SK-N-SH treated with all-trans-retinoic acid at 6 μM for 48 hours (cell line): ENCODE data around the gene DARS2.
"Not testable (repeated sequence)": the region's sequence is repeated elsewhere in the genome, so short reads cannot be mapped to it uniquely, and the experiment has no call there.

Experiments used
- ATAC-seq: fragments of 200-7000 bp; cut with Tn5 transposase; 3 replicates; pipeline ENCODE4 v1.9.1; 2020; ENCODE audit warnings: mild to moderate bottlenecking, moderate library complexity
- ARNTL ChIP-seq: fragments of 450-650 bp; formaldehyde crosslinking; IDR thresholded peaks from 2 replicates; pipeline ENCODE4 v1.5.0; 2020; ENCODE audit warnings: low read depth, mild to moderate bottlenecking, moderate library complexity, borderline replicate concordance
- BACH2 ChIP-seq: fragments of 250-450 bp; sonication (Bioruptor Pico); IDR thresholded peaks from 2 replicates; pipeline ENCODE4 v1.9.0; 2021; ENCODE audit warnings: mild to moderate bottlenecking, borderline replicate concordance
- CREB5 ChIP-seq: fragments of 250-450 bp; sonication (Bioruptor Pico); IDR thresholded peaks from 2 replicates; pipeline ENCODE4 v1.5.1; 2020; ENCODE audit warnings: low read depth, mild to moderate bottlenecking, moderate library complexity
- CSRNP3 ChIP-seq: fragments of 250-450 bp; sonication (Bioruptor Pico); IDR thresholded peaks from 2 replicates; pipeline ENCODE4 v1.5.1; 2021; ENCODE audit warnings: mild to moderate bottlenecking, moderate library complexity
- ESRRG ChIP-seq: fragments of 250-450 bp; sonication (Bioruptor Pico); IDR thresholded peaks from 2 replicates; pipeline ENCODE4 v1.6.1; 2021; ENCODE audit warnings: mild to moderate bottlenecking
- GLIS3 ChIP-seq: fragments of 250-450 bp; sonication (Bioruptor Pico); IDR thresholded peaks from 2 replicates; pipeline ENCODE4 v1.5.0; 2020; ENCODE audit warnings: mild to moderate bottlenecking, moderate library complexity
- ISL1 ChIP-seq: fragments of 250-450 bp; sonication (Bioruptor Pico); IDR thresholded peaks from 2 replicates; pipeline ENCODE4 v2.1.2; 2022; ENCODE audit warnings: mild to moderate bottlenecking, moderate library complexity
- OSR1 ChIP-seq: fragments of 250-450 bp; sonication (Bioruptor Pico); IDR thresholded peaks from 2 replicates; pipeline ENCODE4 v1.8.0; 2022; ENCODE audit warnings: moderate library complexity, mild to moderate bottlenecking, inconsistent platforms
- PPARA ChIP-seq: fragments of 250-450 bp; sonication (Bioruptor Pico); IDR thresholded peaks from 2 replicates; pipeline ENCODE4 v1.5.0; 2020; ENCODE audit warnings: mild to moderate bottlenecking, borderline replicate concordance
- RARB ChIP-seq: fragments of 250-450 bp; sonication (Bioruptor Pico); IDR thresholded peaks from 2 replicates; pipeline ENCODE4 v1.8.0; 2021; ENCODE audit warnings: mild to moderate bottlenecking, moderate library complexity
- SNAI2 ChIP-seq: fragments of 250-450 bp; sonication (Bioruptor Pico); IDR thresholded peaks from 2 replicates; pipeline ENCODE4 v1.5.0; 2020; ENCODE audit warnings: mild to moderate bottlenecking, moderate library complexity
- TCF4 ChIP-seq: fragments of 250-450 bp; sonication (Bioruptor Pico); IDR thresholded peaks from 2 replicates; pipeline ENCODE4 v1.8.0; 2021; ENCODE audit warnings: mild to moderate bottlenecking, moderate library complexity, borderline replicate concordance
- TOX ChIP-seq: fragments of 250-450 bp; sonication (Bioruptor Pico); IDR thresholded peaks from 2 replicates; pipeline ENCODE4 v1.8.0; 2021; ENCODE audit warnings: mild to moderate bottlenecking, moderate library complexity, borderline replicate concordance
- TSHZ2 ChIP-seq: fragments of 250-450 bp; sonication (Bioruptor Pico); IDR thresholded peaks from 2 replicates; pipeline ENCODE4 v1.5.0; 2020; ENCODE audit warnings: mild to moderate bottlenecking, moderate library complexity
- ZC3H10 ChIP-seq: fragments of 250-450 bp; sonication (Bioruptor Pico); IDR thresholded peaks from 2 replicates; pipeline ENCODE4 v1.5.1; 2021; ENCODE audit warnings: mild to moderate bottlenecking, moderate library complexity
- ZFP3 ChIP-seq: fragments of 250-450 bp; sonication (Bioruptor Pico); IDR thresholded peaks from 2 replicates; pipeline ENCODE4 v1.5.0; 2020; ENCODE audit warnings: mild to moderate bottlenecking, moderate library complexity
- ZFP30 ChIP-seq: fragments of 450-650 bp; formaldehyde crosslinking; IDR thresholded peaks from 2 replicates; pipeline ENCODE4 v1.5.0; 2022; ENCODE audit warnings: mild to moderate bottlenecking, moderate library complexity
- ZNF565 ChIP-seq: fragments of 450-650 bp; formaldehyde crosslinking; conservative IDR thresholded peaks from 2 replicates; pipeline ENCODE4 v1.5.0; 2020; ENCODE audit warnings: low read depth, mild to moderate bottlenecking, moderate library complexity
- ZNF70 ChIP-seq: fragments of 450-650 bp; formaldehyde crosslinking; IDR thresholded peaks from 2 replicates; pipeline ENCODE4 v1.5.0; 2020; ENCODE audit warnings: mild to moderate bottlenecking, moderate library complexity
- ZNF8 ChIP-seq: fragments of 450-650 bp; formaldehyde crosslinking; IDR thresholded peaks from 2 replicates; pipeline ENCODE4 v1.5.0; 2020; ENCODE audit warnings: mild to moderate bottlenecking, moderate library complexity
- TF ChIP-seq, protein P1 (sequence below): fragments of 250-450 bp; sonication (Bioruptor Pico); IDR thresholded peaks from 2 replicates; pipeline ENCODE4 v1.8.0; 2020; ENCODE audit warnings: mild to moderate bottlenecking, moderate library complexity, borderline replicate concordance
- TF ChIP-seq, protein P2 (sequence below): fragments of 250-450 bp; sonication (Bioruptor Pico); IDR thresholded peaks from 2 replicates; pipeline ENCODE4 v1.8.0; 2021; ENCODE audit warnings: low read depth, mild to moderate bottlenecking, moderate library complexity, borderline replicate concordance

Gene DARS2

GRCh38 chr1:173802961-173803360, 21.5 kb upstream of the DARS2 start:
- no peak for TF ChIP-seq BACH2 (CRISPR knock-in tag)
- no peak for TF ChIP-seq ZNF8 (CRISPR knock-in tag)
- TF ChIP-seq CREB5 (CRISPR knock-in tag), result no peak
- no peak for TF ChIP-seq CSRNP3 (CRISPR knock-in tag)
- TF ChIP-seq TSHZ2, result no peak
- no peak for TF ChIP-seq ESRRG (CRISPR knock-in tag)
- TF ChIP-seq ZFP3 (CRISPR knock-in tag), result no peak
- no peak for TF ChIP-seq OSR1
- no peak for TF ChIP-seq ISL1 (CRISPR knock-in tag)
- TF ChIP-seq ZNF565 (CRISPR knock-in tag), result no peak
- no peak for TF ChIP-seq ZFP30 (CRISPR knock-in tag)
- TF ChIP-seq GLIS3, result no peak
- TF ChIP-seq, protein P1, sequence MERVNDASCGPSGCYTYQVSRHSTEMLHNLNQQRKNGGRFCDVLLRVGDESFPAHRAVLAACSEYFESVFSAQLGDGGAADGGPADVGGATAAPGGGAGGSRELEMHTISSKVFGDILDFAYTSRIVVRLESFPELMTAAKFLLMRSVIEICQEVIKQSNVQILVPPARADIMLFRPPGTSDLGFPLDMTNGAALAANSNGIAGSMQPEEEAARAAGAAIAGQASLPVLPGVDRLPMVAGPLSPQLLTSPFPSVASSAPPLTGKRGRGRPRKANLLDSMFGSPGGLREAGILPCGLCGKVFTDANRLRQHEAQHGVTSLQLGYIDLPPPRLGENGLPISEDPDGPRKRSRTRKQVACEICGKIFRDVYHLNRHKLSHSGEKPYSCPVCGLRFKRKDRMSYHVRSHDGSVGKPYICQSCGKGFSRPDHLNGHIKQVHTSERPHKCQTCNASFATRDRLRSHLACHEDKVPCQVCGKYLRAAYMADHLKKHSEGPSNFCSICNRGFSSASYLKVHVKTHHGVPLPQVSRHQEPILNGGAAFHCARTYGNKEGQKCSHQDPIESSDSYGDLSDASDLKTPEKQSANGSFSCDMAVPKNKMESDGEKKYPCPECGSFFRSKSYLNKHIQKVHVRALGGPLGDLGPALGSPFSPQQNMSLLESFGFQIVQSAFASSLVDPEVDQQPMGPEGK, result no peak
- no peak for TF ChIP-seq ZC3H10 (CRISPR knock-in tag)
- no peak for TF ChIP-seq PPARA (CRISPR knock-in tag)
- no peak for ATAC-seq

DNA sequence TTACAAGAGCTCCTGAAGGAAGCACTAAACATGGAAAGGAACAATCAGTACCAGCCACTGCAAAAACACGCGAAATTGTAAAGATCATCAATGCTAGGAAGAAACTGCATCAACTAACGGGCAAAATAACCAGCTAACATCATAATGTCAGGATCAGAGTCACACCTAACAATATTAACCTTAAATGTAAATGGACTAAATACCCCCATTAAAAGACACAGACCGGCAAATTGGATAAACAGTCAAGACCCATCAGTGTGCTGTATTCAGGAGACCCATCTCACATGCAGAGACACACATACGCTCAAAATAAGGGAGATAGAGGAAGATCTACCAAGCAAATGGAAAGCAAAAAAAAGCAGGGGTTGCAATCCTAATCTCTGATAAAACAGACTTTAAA, 10.8 kb upstream of the DARS2 start:
- ATAC-seq, result not testable (repeated sequence)

GRCh38 chr1:173818459-173818858, 6.0 kb upstream of the DARS2 start:
- TF ChIP-seq TOX (CRISPR knock-in tag) (no peak), ZNF70 (CRISPR knock-in tag) (no peak), GLIS3 (no peak), TSHZ2 (no peak), ZC3H10 (CRISPR knock-in tag) (no peak), PPARA (CRISPR knock-in tag) (no peak), TCF4 (no peak), SNAI2 (CRISPR knock-in tag) (no peak), ARNTL (no peak), ZNF565 (CRISPR knock-in tag) (no peak), CREB5 (CRISPR knock-in tag) (no peak), ZNF8 (CRISPR knock-in tag) (no peak), ESRRG (CRISPR knock-in tag) (no peak), RARB (CRISPR knock-in tag) (no peak)
- TF ChIP-seq, protein P2, sequence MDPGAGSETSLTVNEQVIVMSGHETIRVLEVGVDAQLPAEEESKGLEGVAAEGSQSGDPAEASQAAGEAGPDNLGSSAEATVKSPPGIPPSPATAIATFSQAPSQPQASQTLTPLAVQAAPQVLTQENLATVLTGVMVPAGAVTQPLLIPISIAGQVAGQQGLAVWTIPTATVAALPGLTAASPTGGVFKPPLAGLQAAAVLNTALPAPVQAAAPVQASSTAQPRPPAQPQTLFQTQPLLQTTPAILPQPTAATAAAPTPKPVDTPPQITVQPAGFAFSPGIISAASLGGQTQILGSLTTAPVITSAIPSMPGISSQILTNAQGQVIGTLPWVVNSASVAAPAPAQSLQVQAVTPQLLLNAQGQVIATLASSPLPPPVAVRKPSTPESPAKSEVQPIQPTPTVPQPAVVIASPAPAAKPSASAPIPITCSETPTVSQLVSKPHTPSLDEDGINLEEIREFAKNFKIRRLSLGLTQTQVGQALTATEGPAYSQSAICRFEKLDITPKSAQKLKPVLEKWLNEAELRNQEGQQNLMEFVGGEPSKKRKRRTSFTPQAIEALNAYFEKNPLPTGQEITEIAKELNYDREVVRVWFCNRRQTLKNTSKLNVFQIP (CRISPR knock-in tag), result no peak
- TF ChIP-seq, protein P1, result no peak
- ATAC-seq, result no peak
